AML-193 (cell line): Measurements from ENCODE around the gene DOK7.
"Not testable (repeated sequence)": the region's sequence is repeated elsewhere in the genome, so short reads cannot be mapped to it uniquely, and the experiment has no call there.

ENCODE experiments used
- DNase-seq, 2 experiments: peaks; one replicate each; lab custom pipeline; 2025; lab: John Stamatoyannopoulos, UW

DOK7 gene

DNA sequence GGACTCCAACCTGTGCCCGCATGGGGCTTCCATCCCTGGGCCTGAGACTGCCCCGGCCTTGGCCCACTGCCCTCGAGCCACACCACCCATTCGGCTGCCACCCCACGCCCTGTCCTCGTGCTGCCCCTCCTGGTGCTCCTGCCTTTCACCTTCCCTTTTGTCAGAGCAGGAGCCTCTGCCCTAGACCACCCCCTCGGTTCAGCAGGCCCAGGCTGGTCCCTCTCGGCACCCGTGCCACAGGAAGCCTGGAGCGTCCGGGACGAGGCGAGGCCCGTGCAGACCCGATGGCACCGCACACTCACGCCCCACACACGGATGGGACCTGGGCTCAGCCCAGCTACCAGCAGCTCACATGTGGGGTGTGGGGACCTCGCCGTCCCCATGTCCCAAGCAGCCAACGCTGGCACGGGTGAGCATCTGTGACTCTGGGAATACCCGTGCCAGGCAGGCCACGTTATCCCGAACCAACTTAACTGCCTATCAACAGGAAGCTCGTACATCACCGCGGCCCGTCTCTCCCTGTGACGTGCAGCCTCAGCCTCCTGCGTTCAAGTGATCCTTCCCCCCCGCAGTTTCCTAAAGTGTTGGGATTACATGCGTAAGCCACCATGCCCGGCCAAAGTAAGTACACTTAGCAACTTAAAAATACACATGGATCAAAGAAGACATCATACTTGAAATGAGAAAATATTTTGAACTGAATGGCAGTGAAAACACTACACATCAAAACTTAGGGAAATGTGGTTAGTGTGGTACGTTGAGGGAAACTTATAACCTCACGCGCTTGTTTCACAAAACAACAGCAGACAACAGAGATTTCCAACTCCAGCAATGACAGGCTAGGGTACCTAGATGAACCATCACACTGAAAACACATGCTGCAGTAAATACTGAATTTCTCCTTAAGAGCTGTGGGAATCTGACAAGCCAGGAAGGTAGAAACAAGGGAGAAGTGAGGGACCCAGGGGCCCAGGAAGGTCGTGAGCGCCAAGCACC lies 40.1 kb downstream of the DOK7 start:
- no peak for DNase-seq

DNA sequence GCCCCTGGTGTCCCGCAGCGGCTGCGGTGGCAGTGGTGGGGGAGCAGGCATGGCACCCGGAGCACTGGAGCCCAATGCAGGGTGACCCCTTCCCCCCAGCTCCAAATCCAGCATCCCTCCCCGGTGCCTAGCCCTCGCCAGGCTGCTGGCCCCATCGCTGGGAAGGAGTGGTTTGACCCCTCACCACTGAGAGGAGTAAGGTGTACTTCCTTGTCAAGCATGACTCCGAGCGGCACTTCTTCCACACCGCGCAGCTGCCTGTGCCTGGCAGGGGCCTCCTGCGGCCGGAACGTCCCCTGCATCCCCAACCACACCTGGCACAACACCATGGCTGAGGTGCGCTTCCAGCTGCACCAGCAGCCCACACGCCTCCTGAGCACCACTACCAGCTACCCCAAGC lies 42.1 kb downstream of the DOK7 start:
- DNase-seq: no peak

- no peak for DNase-seq
Measured at GRCh38 chr4:3508542-3508941, 45.4 kb downstream of the DOK7 start.

GRCh38 chr4:3510481-3510880 lies 47.4 kb downstream of the DOK7 start:
- no peak for DNase-seq

GRCh38 chr4:3511187-3511586 lies 48.1 kb downstream of the DOK7 start:
- DNase-seq: no peak

- DNase-seq: not testable (repeated sequence)
Measured at GRCh38 chr4:3511601-3512000, 48.5 kb downstream of the DOK7 start.

- no peak for DNase-seq
Measured at GRCh38 chr4:3512279-3512678, 49.2 kb downstream of the DOK7 start.

DNA sequence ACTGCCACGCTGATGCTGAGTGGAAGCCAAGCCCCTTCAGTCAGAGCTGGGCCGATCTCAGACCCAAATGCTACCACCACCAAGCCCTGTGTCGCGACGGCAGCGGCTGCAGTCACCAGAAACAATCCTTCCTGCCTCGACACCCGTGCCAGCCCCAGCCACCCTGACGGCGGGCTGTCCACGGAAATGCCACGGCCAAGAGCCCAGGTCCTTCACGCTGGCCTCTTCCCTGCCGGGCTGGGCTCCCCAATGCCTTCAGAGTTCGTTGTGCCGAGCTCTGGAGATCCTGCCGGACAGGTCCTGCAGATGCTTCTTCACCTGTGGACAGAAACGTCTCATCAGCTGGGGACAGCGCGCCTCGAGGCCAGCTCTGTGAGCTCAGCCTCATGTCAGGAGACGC lies 49.6 kb downstream of the DOK7 start:
- no peak for DNase-seq

- no peak for DNase-seq
Measured at GRCh38 chr4:3513807-3514206, 50.7 kb downstream of the DOK7 start.

GRCh38 chr4:3514221-3514780 lies 51.2 kb downstream of the DOK7 start:
- DNase-seq: no peak

DNA sequence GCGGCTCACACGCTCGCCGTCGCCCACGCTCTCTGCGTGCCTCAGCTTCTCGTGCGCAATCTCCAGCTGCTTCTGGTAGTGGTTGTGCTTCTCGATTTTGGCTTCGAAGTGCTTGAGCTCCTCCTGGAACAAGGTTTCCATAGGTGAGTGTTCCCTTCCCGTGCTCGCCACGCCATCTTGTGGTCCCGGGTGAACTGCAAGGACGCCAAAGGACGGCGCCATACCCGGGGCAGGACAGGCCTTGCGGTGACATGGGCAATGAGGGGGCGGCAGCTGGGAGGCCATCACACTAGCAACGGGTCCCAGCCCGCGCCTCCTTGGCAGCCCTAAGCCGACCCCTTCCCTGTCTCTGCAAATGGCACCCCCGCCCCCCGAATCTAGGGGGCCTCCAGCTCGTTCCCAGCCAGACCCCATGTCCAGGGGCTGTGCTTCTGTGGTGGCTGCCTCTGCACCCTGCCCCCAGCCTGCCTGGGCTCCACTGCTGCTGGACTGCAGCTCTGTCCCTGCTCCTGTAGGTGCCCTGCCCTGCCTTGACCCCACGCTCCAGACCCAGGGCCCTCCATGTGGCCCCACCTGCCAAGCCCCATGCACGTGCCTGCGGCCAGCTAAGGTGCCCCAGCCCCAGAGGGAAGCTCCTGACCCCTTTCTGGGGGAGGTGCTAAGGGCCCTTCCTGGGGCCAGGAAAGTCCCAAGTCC lies 51.8 kb downstream of the DOK7 start:
- no peak for DNase-seq

GRCh38 chr4:3515646-3516045 lies 52.5 kb downstream of the DOK7 start:
- DNase-seq: no peak

DNA sequence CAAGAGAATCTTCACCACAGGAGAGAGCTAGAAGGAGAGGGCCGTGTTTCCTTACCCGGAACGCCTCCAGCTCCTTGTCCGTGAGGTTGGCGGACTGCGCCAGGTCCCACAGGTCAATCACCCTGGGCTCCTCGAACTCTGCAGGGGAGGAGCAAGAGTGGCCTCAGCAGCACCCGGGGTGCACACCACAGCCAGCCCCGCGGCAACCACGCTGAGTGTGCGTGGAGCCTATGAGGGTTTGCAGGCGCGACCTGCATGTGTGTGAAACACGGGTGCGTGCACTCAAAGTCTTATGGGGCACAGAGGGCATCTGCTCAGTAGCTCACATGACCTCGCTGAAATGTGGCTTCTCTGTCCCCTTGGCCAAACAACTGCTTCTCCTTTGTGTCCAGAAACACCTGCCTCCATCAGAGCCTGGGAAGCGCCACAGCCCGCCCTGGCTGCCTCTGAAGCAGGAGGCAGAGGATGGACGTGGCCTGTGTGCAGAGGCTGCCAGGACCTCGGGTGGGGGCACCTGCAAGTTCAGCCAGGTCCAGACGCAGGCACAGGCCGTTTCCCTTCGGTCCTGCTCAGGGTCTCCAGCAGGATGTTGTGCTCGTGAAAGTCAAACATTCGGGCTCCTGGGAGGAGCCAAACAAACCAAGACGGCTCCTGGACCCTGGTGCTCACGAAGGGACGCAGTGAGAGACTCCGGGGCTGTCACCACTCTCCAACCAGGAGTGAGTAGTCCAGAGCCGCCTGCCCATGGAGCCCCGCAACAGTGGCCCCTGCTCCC lies 53.1 kb downstream of the DOK7 start:
- DNase-seq: no peak

GRCh38 chr4:3516836-3517730 lies 54.0 kb downstream of the DOK7 start:
- no peak for DNase-seq

DNA sequence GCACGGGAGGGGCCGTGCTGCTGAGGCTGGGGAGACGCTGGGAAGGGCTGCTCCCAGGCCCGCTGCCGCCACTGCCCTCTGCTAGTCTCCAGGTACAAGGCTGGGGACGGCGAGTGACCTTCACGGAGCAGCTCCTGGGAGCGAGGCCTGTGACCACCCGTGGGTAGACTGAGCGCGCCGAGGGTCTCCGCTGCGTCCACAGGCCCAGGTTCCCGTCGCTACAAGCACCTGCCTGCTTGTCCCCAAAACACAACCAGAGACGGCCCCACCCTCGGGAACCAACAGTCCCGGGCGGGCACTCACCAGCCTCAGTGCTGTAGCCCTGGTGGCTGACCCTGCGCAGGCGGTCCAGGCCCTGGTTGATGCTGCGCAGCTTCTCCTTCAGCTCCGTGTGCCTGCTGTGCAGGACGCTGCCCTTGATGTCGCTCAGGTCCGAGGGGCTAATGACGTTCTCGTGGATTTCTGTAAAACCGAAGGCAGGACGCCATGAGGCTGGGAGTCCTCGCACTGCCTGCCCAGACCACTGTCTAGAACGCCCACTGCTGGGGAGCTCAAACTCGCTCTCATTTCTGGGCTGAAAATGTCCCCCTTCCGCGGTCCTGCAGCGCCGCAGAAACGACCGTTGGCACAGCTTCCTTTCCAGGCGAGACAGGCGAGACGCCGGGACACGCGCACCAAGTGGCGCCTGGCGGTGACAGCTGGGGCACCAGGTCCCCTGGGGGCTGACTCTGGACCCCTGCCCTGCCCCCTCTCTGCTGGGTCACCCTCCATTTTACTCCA lies 54.8 kb downstream of the DOK7 start:
- no peak for DNase-seq

- no peak for DNase-seq
Measured at GRCh38 chr4:3518511-3518880, 55.4 kb downstream of the DOK7 start.

DNA sequence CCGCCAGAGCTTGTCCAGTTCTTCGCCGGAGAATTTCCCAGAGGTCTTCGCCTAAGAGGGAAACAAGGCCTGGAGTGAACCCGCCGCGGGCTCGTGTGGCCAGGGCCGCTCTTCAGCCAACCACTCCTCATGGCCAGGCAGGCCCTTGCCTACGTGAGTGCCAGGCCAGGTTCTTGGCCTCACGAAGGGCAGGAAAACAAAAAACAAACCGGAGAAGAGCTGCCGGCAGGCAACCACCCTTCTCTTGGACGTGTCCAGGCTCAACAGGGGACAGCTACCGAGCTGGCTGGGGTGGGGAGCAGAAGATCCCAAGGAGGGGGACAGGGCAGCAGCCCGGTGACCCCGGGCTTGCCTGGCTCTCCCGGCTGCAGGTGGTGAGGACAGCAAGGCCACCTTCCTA lies 55.8 kb downstream of the DOK7 start:
- DNase-seq: no peak

DNA sequence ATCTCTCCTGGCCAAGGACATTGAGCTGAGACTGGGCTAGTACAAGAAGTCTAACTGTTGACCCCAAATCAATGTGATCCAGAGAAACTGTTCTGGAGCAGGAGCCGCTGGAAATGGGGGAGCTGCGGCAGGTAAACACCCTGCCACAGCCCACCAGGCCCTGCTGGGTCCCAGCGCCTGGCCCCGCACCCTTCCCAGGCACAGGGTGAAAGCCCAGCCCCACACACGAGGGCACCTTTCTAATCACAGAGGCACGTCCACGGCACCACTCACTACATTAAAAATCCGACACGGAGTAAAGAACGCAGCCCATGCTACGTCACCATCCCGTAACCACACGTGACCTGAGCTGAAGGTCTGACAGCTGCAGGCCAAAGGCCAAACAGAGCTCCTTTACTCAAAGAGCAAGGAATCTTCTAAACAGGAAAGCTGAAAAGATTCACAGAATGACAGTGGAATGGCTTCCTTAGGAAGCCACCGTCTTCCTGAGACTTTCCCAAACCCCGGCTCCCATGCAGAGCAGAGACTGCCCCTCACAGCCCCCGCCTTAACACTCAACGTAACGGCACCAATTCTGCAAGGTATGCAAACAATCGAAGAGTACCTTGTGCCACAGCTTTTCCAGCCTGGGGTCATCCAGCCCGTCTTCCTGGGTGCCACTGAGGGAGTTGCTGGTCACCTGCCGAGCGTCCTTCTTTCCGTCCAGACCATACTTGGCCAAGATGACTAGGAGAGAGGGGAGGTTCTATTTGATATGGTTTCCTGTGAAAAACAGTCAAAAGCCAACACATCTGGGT lies 56.6 kb downstream of the DOK7 start:
- DNase-seq: no peak

DNA sequence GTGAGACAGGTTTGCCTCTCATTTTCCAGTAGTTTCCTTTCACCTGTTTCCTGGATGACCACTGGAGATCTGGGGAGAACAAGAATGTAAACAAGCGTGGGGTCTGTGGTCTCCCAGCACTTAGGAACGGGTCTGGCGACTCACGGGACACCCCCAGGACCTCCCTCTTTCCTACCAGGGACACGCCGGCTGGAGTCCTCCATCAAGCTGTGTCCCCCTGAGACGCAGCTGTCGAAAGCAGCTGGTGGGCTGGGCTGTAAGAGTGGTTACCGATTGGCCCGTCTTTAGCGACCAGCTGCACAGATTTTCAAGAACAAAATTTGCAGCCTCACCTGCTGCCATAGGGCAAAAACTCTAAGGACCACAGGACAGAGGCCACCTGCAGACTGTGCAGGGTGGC lies 57.2 kb downstream of the DOK7 start:
- no peak for DNase-seq
